Progenitor cell of endocrine pancreas (in vitro differentiated cells): Measurements from ENCODE around the gene LRRC14B. TPM values are rescaled to one million over a fixed set of nuclear protein-coding genes. Genes with fewer than 3 reads are reported as not detected.

Experiments
- DNase-seq: peaks from one replicate; pipeline ENCODE4 v3.0.0; 2021; ENCODE audit warnings: low spot score; ENCODE audit not compliant: unreplicated experiment
- H3K27ac Mint-ChIP-seq: 2 replicates; pipeline ENCODE4 v1.8.0; 2021; ENCODE audit warnings: mild to moderate bottlenecking, moderate library complexity, mixed read lengths
- H3K27me3 Mint-ChIP-seq: 2 replicates; pipeline ENCODE4 v1.8.0; 2021; ENCODE audit warnings: mixed read lengths
- H3K36me3 Mint-ChIP-seq: 2 replicates; pipeline ENCODE4 v1.8.0; 2022; ENCODE audit warnings: mixed read lengths; ENCODE audit not compliant: insufficient read depth
- H3K4me1 Mint-ChIP-seq: 2 replicates; pipeline ENCODE4 v1.8.0; 2021; ENCODE audit warnings: low read depth, mixed read lengths
- H3K4me3 Mint-ChIP-seq: 2 replicates; pipeline ENCODE4 v1.8.0; 2021; ENCODE audit warnings: low read depth, mild to moderate bottlenecking, moderate library complexity, mixed read lengths
- H3K9me3 Mint-ChIP-seq: 2 replicates; pipeline ENCODE4 v1.8.0; 2021; ENCODE audit warnings: low read depth, mixed read lengths
- total RNA-seq: library from RNA; stranded (reverse); gene quantifications from 2 replicates; pipeline ENCODE4 v1.2.1, GENCODE V29; 2021
- TF ChIP-seq, protein P1 (sequence below): fragments of 200-600 bp; sonication (generic); IDR thresholded peaks from one replicate; pipeline ENCODE4 v1.5.0; 2021; ENCODE audit warnings: antibody characterized with exemption, mild to moderate bottlenecking; ENCODE audit not compliant: unreplicated experiment

Gene LRRC14B
- total RNA-seq, 1 donor from 2014 or later: not detected

DNA sequence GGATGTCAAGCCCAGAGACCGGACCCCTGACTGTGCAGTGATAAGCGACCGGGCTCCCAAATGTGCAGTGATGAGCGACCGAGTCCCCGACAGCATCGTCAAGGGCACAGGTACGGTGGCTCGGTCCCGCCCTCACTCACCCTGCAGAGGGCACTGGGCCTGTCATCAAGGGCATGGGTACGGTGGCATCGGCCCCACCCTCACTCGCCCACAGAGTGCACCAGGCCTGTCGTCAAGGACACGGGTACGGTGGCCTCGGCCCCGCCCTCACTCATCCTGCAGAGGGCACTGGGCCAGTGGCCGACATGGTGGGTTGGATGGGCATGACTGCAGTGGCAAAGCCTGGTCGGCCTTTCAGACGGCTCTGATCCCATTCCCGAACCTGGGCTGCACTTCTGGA is 9.7 kb upstream of the LRRC14B start:
- no peak for DNase-seq
- Mint-ChIP-seq H3K27me3 (no peaks in the 10 kb centered on the region), H3K36me3 (peaks cover 14% of the 10 kb centered on the region), H3K4me1 (no peaks in the 10 kb centered on the region), H3K4me3 (no peak overlapping the region), H3K9me3 (no peaks in the 10 kb centered on the region), H3K27ac (no peak overlapping the region)
- TF ChIP-seq, protein P1, sequence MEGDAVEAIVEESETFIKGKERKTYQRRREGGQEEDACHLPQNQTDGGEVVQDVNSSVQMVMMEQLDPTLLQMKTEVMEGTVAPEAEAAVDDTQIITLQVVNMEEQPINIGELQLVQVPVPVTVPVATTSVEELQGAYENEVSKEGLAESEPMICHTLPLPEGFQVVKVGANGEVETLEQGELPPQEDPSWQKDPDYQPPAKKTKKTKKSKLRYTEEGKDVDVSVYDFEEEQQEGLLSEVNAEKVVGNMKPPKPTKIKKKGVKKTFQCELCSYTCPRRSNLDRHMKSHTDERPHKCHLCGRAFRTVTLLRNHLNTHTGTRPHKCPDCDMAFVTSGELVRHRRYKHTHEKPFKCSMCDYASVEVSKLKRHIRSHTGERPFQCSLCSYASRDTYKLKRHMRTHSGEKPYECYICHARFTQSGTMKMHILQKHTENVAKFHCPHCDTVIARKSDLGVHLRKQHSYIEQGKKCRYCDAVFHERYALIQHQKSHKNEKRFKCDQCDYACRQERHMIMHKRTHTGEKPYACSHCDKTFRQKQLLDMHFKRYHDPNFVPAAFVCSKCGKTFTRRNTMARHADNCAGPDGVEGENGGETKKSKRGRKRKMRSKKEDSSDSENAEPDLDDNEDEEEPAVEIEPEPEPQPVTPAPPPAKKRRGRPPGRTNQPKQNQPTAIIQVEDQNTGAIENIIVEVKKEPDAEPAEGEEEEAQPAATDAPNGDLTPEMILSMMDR: no peak

DNA sequence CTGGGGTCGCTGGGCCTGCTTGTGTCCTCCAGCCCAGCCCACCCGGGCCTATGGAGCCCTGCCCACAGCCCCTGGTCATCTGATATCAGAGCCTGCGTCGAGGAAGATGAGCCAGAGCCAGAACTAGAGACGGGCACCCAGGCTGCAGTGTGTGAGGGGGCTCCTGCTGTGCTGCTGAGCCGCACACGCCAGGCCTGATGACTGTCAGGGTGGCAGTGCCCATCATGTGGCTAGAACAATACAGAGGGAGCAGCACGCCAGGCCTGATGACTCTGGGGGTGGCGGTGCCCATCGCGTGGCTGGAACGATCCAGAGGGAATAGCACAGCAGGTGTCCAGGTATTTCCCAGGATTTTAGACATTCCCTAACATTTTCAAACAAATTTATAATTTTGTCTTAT is 9.2 kb upstream of the LRRC14B start:
- no peak for DNase-seq

DNA sequence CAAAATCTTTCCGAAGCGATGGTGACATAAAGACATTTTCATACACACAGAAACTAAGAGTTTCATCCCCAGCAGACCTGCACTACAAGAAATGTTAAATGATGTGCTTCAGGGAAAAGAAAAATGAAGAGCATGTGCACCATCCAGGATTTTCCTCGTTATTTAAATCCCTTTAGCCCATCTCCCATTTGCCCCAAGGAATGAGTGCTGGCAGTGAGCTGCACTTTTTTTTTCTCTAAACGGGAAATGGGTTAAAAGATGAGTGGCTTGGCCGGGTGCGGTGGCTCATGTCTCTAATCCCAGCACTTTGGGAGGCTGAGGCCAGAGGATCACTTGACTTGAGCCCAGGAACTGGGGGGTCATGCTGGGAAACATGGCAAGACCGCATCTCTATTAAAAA is 6.8 kb upstream of the LRRC14B start:
- no peak for DNase-seq
- no peaks in the 10 kb centered on the region for H3K9me3 Mint-ChIP-seq
- TF ChIP-seq, protein P1: no peak
- peaks cover 3% of the 10 kb centered on the region for H3K4me1 Mint-ChIP-seq
- H3K4me3 Mint-ChIP-seq: no peak overlapping the region
- H3K36me3 Mint-ChIP-seq: peaks cover 12% of the 10 kb centered on the region
- no peak overlapping the region for H3K27ac Mint-ChIP-seq
- H3K27me3 Mint-ChIP-seq: no peaks in the 10 kb centered on the region

More for the DNA sequence above, 9.2 kb upstream of the LRRC14B start:
- Mint-ChIP-seq H3K9me3 (no peaks in the 10 kb centered on the region), H3K36me3 (peaks cover 14% of the 10 kb centered on the region), H3K4me3 (no peak overlapping the region), H3K27me3 (no peaks in the 10 kb centered on the region), H3K27ac (no peak overlapping the region), H3K4me1 (no peaks in the 10 kb centered on the region)
- TF ChIP-seq, protein P1: no peak

DNA sequence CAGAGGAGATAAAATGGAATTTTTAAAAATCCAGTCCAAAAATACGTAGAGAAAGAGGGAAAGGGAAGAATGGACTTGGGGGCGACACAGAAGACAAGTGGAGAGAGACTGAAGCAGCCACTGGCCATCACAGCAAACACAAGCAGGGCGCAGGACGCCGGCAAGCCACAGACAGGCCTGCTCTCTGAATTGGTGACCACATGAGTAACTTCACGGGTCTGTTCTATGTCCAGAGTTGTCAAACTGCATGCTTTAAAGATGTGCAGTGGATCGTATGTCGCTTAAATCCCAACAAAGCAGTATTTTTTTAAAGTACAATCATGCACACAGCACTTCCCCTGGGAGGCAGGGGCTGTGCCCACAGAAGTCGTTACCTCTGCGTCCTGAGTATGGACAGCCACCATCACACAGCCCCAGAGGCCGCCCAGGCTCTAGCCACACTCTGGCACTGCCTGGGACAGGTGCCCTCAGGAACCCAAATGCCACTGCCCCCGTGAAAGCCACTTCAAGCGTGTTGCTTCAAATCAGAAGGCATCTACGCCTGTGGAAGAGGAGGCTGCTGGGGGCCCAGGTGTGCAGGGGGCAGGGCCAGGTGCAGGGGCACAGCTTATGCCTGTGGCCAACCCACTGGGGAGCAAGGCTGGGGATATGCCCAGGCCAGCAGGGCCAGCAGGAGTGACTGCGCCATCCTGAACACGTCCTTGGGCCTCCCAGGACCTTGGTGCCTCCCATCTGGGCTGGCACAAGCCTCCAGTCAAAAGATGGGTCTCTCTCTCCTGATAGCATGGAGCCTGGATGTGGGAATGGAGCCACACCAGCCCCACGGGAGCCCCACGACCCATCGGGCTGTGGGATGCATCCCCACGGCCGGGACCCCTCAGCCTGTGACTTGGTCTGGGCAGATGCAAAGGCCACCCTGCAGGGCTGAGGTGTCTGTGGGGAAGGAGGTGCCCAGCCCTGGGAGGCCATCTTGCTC is 5.9 kb upstream of the LRRC14B start:
- no peak overlapping the region for H3K4me3 Mint-ChIP-seq
- peaks cover 10% of the 10 kb centered on the region for H3K36me3 Mint-ChIP-seq
- peaks cover 4% of the 10 kb centered on the region for H3K27me3 Mint-ChIP-seq
- no peak overlapping the region for H3K27ac Mint-ChIP-seq
- DNase-seq: no peak
- H3K9me3 Mint-ChIP-seq: no peaks in the 10 kb centered on the region
- TF ChIP-seq, protein P1: no peak
- H3K4me1 Mint-ChIP-seq: peaks cover 3% of the 10 kb centered on the region

DNA sequence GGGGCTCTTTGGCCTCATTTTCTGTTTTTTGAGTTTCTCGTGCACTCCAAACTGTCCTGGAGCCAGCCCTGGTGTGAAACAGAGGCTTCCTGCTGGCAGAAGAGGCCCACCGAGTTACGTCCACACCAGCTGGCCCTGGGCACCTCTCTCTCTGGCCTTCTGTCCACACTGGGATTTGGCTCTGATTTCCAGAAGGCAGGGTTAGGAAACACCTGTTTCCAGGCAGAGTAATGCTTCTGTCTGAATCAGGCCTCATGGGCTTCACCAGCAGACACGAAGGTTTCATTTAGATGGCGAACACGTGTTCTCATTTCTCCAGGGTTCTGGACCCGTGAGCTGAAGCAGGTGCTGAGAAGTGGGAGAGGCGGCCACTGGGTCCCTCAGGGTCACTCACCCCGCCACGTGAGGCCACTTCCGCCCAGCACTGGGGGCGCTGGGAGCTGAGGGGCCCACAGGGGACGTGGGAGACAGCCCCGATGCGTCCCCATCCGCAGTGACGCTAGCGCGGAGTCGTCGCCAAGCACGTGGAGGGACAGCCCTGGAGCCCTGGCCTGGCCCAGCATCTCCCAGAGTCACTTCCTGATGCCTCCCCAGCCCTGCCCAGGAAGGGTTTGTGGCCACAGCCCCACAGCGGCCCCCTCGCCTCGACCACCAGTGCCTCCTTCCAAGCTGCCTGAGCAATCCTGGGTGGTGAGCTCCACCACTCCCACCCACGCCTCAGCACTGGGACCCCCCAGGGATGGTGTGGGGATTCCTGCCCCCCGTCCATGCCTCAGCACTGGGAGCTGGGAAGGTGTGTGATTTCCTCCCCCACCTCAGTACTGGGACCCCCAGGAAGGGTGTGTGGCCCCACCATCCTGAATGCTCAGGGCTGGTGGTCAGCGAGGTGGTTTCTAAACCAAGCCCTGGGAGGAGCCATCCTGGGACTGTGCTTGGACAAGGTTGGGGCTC is 4.9 kb upstream of the LRRC14B start:
- Mint-ChIP-seq H3K36me3 (peaks cover 10% of the 10 kb centered on the region), H3K27ac (no peak overlapping the region), H3K9me3 (no peaks in the 10 kb centered on the region), H3K4me3 (no peak overlapping the region), H3K27me3 (peaks cover 5% of the 10 kb centered on the region), H3K4me1 (peaks cover 3% of the 10 kb centered on the region)
- no peak for DNase-seq
- TF ChIP-seq, protein P1: no peak
